K562 (cell line): ENCODE results near the gene OXLD1. TPM values are rescaled to one million over a fixed set of nuclear protein-coding genes. Genes with fewer than 3 reads are reported as not detected.

Experiments
- CC2D1A ChIP-seq: fragments of 450-650 bp; IDR thresholded peaks from 2 replicates; pipeline ENCODE4 v1.6.1; 2017; ENCODE audit warnings: mild to moderate bottlenecking
- CHD4 ChIP-seq: fragments of 200-600 bp; sonication (generic); IDR thresholded peaks from 3 replicates; pipeline ENCODE4 v1.6.1; 2012; ENCODE audit warnings: low read depth, mild to moderate bottlenecking, mixed read lengths, low read length, inconsistent platforms; ENCODE audit not compliant: insufficient read depth, insufficient replicate concordance, poor library complexity, severe bottlenecking
- EP300 ChIP-seq: IDR thresholded peaks from 2 replicates; pipeline ENCODE4 v1.6.1; 2012; ENCODE audit warnings: low read length, improper control_type of control experiment
- EZH2 ChIP-seq: IDR thresholded peaks from 2 replicates; pipeline ENCODE4 v1.6.1; 2012; ENCODE audit warnings: low read depth, mild to moderate bottlenecking, inconsistent platforms, low read length, borderline replicate concordance
- HCFC1 ChIP-seq: IDR thresholded peaks from 2 replicates; pipeline ENCODE4 v1.6.1; 2012; ENCODE audit warnings: low read depth, low read length, improper control_type of control experiment
- HMGN3 ChIP-seq: IDR thresholded peaks from 2 replicates; pipeline ENCODE4 v1.6.1; 2011; ENCODE audit warnings: borderline replicate concordance, low read depth, mild to moderate bottlenecking, mixed read lengths, low read length; ENCODE audit not compliant: insufficient read length; ENCODE audit errors: extremely low read depth
- HNRNPUL1 ChIP-seq: fragments of 200-400 bp; formaldehyde crosslinking; IDR thresholded peaks from 2 replicates; pipeline ENCODE4 v1.6.1; 2017; ENCODE audit warnings: low read length
- KAT8 ChIP-seq: fragments of 450-650 bp; IDR thresholded peaks from 2 replicates; pipeline ENCODE4 v1.6.1; 2016; ENCODE audit warnings: low read depth, mild to moderate bottlenecking
- MECOM ChIP-seq: fragments of 250-450 bp; sonication (Bioruptor Pico); IDR thresholded peaks from 2 replicates; pipeline ENCODE4 v1.8.0; 2022; ENCODE audit warnings: inconsistent platforms
- MTF1 ChIP-seq: fragments of 250-450 bp; sonication (Bioruptor Pico); IDR thresholded peaks from 2 replicates; pipeline ENCODE4 v1.9.0; 2021; ENCODE audit warnings: moderate library complexity, mild to moderate bottlenecking, inconsistent platforms, borderline replicate concordance
- NFE2L1 ChIP-seq: fragments of 450-650 bp; IDR thresholded peaks from 2 replicates; pipeline ENCODE4 v1.6.1; 2016; ENCODE audit warnings: missing genetic modification characterization, low read depth, mild to moderate bottlenecking, missing compliant biosample characterization, moderate library complexity, borderline replicate concordance
- NR1H2 ChIP-seq: sonication (generic); formaldehyde crosslinking; IDR thresholded peaks from 2 replicates; pipeline ENCODE4 v1.4.0; 2020; ENCODE audit warnings: mild to moderate bottlenecking, missing genetic modification reagents
- PHB ChIP-seq: fragments of 250-450 bp; sonication (Bioruptor Pico); IDR thresholded peaks from 2 replicates; pipeline ENCODE4 v1.5.0; 2021
- RFX5 ChIP-seq: IDR thresholded peaks from 2 replicates; pipeline ENCODE4 v1.6.1; 2011; ENCODE audit warnings: low read depth, mild to moderate bottlenecking, improper control_type of control experiment, low read length
- THRAP3 ChIP-seq: fragments of 450-650 bp; IDR thresholded peaks from 2 replicates; pipeline ENCODE4 v1.6.1; 2016; ENCODE audit warnings: mild to moderate bottlenecking, inconsistent platforms, borderline replicate concordance
- ZNF551 ChIP-seq: fragments of 250-450 bp; sonication (Bioruptor Pico); IDR thresholded peaks from 2 replicates; pipeline ENCODE4 v1.5.0; 2021; ENCODE audit warnings: mild to moderate bottlenecking, moderate library complexity
- ZNF707 ChIP-seq: fragments of 250-450 bp; sonication (Bioruptor Pico); conservative IDR thresholded peaks from 2 replicates; pipeline ENCODE4 v1.8.0; 2022; ENCODE audit warnings: inconsistent platforms, mild to moderate bottlenecking, moderate library complexity
- polyA plus RNA-seq, 8 experiments: library from polyadenylated mRNA; depleted of rRNA in 4 of 8; stranded (reverse) in 5 of 8; unstranded in 3 of 8; fragments of >200 nt; fragmentation: Nextera tagmentation in 2 of 8; fragmentation: Illumina TruSeq in 1 of 8; extraction: Ambion mirVana in 2 of 8; extraction: Trizol in 1 of 8; gene quantifications; 2 replicates each; pipeline versions ENCODE4 v1.2.1 to v1.2.3, GENCODE V29; 2011 to 2014; ENCODE audit warnings: inconsistent platforms in 1 of 8, missing spikeins in 1 of 8
- total RNA-seq, 7 experiments: library from RNA; depleted of rRNA in 6 of 7; stranded (reverse); fragments of >200 nt in 6 of 7; fragmentation: Illumina TruSeq in 2 of 7; extraction: Trizol in 2 of 7; gene quantifications; 2 replicates each; pipeline versions ENCODE4 v1.2.1 to v1.2.3, GENCODE V29; 2011 to 2021; ENCODE audit warnings: low replicate concordance in 1 of 7
- TF ChIP-seq, protein P1 (sequence below): sonication (generic); formaldehyde crosslinking; IDR thresholded peaks from 2 replicates; pipeline ENCODE4 v1.8.0; 2022; ENCODE audit warnings: missing genetic modification reagents, mild to moderate bottlenecking, borderline replicate concordance
- TF ChIP-seq, protein P2 (sequence below): fragments of 250-450 bp; sonication (Bioruptor Pico); IDR thresholded peaks from 2 replicates; pipeline ENCODE4 v1.4.0; 2020
- TF ChIP-seq, protein P3 (sequence below): sonication (generic); formaldehyde crosslinking; IDR thresholded peaks from 2 replicates; pipeline ENCODE4 v1.8.0; 2022; ENCODE audit warnings: mild to moderate bottlenecking, missing genetic modification reagents, borderline replicate concordance
- TF ChIP-seq, protein P4 (sequence below), 3 experiments: fragments of 200-800 bp in 1 of 3; sonication (Bioruptor generic) in 1 of 3; sonication (generic) in 1 of 3; formaldehyde crosslinking in 1 of 3; IDR thresholded peaks; 2 replicates each; pipeline versions ENCODE4 v1.6.1 to v1.8.0; 2016 to 2022; ENCODE audit warnings: mild to moderate bottlenecking in 2 of 3, missing compliant biosample characterization in 2 of 3, missing genetic modification characterization in 2 of 3, missing genetic modification reagents in 1 of 3

The OXLD1 gene
- total and polyA plus RNA-seq, 9 of the 15 experiments (the other 6 are each of a cell fraction or from before 2014, with no cell fraction given): 4.4 to 115 (median 29.3) TPM

DNA sequence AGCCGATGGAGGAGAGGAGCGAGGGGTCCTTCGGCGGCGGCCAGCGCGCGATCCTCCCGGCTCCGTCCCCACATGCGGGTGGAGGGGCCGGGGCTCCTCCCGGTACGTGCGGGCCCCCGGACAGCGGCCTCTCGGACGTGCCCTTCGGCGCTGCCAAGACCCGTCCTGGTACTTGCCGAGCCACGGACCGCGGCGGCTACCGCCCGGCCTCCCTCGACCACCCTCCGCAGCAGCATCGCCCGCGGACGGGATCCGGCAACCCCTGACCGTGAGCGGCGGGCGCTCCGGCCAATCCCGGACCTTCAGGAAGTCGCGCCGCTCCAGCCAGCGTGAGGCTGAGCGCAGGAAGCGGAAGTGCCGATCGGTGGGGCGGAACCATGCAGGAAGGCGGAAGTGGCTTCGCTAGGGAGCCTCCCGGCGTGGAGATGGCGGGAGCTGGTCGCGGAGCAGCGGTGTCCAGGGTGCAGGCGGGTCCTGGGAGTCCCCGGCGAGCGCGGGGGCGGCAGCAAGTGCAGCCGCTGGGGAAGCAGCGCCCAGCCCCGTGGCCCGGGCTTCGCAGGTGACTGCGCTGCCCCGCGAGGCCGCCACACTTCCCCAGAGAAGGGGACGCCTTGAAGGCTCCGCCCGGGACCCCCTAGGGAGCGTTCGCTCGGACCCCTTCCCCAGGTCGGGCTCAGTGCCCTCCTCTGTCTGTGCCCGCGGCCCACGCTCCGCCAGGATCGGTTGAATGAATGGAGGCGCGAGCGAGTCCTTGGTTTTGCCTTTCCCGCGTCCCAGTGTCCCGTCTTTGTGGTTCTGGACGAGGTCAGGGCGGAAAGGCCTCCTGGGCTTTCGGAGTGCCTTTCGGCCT, at the start of gene OXLD1, which contains the start of gene CCDC137 (continued):
- TF ChIP-seq CHD4 (no peak), PHB (peak; percentile 46; the same call in 1 of the 2 replicates), THRAP3 (no peak), EP300 (no peak), EZH2 (no peak), NFE2L1 (tag) (no peak), ZNF551 (CRISPR knock-in tag) (no peak), HNRNPUL1 (no peak), CC2D1A (no peak), KAT8 (no peak), MECOM (CRISPR knock-in tag) (no peak), NR1H2 (CRISPR knock-in tag) (no peak), HMGN3 (peak; percentile 22), RFX5 (no peak), HCFC1 (peak; percentile 78), ZNF707 (CRISPR knock-in tag) (no peak), MTF1 (CRISPR knock-in tag) (no peak)
- TF ChIP-seq, protein P1, sequence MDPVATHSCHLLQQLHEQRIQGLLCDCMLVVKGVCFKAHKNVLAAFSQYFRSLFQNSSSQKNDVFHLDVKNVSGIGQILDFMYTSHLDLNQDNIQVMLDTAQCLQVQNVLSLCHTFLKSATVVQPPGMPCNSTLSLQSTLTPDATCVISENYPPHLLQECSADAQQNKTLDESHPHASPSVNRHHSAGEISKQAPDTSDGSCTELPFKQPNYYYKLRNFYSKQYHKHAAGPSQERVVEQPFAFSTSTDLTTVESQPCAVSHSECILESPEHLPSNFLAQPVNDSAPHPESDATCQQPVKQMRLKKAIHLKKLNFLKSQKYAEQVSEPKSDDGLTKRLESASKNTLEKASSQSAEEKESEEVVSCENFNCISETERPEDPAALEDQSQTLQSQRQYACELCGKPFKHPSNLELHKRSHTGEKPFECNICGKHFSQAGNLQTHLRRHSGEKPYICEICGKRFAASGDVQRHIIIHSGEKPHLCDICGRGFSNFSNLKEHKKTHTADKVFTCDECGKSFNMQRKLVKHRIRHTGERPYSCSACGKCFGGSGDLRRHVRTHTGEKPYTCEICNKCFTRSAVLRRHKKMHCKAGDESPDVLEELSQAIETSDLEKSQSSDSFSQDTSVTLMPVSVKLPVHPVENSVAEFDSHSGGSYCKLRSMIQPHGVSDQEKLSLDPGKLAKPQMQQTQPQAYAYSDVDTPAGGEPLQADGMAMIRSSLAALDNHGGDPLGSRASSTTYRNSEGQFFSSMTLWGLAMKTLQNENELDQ (CRISPR knock-in tag): no peak
- TF ChIP-seq, protein P2, sequence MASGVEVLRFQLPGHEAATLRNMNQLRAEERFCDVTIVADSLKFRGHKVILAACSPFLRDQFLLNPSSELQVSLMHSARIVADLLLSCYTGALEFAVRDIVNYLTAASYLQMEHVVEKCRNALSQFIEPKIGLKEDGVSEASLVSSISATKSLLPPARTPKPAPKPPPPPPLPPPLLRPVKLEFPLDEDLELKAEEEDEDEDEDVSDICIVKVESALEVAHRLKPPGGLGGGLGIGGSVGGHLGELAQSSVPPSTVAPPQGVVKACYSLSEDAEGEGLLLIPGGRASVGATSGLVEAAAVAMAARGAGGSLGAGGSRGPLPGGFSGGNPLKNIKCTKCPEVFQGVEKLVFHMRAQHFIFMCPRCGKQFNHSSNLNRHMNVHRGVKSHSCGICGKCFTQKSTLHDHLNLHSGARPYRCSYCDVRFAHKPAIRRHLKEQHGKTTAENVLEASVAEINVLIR (CRISPR knock-in tag): no peak
- TF ChIP-seq, protein P3, sequence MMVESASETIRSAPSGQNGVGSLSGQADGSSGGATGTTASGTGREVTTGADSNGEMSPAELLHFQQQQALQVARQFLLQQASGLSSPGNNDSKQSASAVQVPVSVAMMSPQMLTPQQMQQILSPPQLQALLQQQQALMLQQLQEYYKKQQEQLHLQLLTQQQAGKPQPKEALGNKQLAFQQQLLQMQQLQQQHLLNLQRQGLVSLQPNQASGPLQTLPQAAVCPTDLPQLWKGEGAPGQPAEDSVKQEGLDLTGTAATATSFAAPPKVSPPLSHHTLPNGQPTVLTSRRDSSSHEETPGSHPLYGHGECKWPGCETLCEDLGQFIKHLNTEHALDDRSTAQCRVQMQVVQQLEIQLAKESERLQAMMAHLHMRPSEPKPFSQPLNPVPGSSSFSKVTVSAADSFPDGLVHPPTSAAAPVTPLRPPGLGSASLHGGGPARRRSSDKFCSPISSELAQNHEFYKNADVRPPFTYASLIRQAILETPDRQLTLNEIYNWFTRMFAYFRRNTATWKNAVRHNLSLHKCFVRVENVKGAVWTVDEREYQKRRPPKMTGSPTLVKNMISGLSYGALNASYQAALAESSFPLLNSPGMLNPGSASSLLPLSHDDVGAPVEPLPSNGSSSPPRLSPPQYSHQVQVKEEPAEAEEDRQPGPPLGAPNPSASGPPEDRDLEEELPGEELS (CRISPR knock-in tag): no peak; the same call in 1 of the 2 replicates
- TF ChIP-seq, protein P4, sequence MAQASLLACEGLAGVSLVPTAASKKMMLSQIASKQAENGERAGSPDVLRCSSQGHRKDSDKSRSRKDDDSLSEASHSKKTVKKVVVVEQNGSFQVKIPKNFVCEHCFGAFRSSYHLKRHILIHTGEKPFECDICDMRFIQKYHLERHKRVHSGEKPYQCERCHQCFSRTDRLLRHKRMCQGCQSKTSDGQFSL (CRISPR knock-in tag; IDR thresholded peaks at IDR 0.05): no peak
- TF ChIP-seq, protein P4 (tag; IDR thresholded peaks at IDR 0.05): no peak
